ENCODE results near the gene TMEM100.

The TMEM100 gene

DNA sequence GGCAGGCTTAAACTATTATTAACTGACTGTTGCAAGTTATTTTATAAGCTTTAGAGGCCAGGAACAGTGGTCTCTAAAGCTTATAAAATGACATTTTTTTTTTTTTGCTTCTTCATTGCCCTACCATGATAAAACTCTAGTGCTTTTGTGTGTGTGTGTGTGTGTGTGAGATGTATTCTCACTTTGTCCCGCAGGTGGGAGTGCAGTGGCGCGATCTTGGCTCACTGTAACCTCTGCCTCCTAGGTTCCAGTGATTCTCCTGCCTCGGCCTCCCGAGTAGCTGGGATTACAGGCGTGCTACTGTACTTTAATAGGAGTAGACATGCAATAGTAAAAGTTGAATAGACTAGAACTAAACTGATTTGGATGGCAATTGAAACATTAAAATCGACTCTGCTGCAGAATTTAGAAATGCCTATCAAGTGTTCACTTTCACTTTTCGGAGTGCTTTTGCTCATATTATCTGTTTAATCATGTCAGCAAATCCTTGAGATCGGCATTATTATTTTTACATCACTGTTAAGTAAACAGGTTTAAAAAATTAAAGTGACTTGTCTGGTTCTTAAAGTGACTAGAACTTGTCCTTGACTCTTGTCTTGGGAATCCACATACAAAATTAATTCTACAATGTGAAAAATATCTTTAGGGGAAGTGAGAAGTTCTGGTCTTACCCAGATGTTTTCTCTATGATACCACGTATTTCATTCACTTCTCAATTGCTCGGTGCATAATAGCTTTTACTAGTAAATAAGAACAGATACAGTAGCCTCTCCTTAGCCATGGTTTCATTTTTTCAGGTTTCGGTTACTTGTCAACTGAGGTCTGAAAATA is 19.8 kb upstream of the TMEM100 start:
- DNase-seq, result no peak

DNA sequence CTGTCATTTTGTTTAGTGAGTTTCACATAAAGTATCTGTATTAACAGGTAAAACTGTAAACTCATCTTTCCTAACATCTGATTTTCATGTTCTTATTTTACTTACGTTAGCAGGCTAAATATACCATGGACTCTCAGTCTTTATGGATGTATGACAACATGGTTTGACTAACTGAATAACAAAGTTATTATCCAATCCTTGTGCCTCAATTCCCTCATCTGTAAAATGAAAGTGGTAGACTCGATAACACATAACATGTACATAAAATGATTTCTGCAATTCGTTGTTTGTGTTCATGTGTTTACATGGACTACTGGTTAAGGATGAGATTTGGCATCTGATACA is 18.7 kb upstream of the TMEM100 start:
- no peak for DNase-seq

DNA sequence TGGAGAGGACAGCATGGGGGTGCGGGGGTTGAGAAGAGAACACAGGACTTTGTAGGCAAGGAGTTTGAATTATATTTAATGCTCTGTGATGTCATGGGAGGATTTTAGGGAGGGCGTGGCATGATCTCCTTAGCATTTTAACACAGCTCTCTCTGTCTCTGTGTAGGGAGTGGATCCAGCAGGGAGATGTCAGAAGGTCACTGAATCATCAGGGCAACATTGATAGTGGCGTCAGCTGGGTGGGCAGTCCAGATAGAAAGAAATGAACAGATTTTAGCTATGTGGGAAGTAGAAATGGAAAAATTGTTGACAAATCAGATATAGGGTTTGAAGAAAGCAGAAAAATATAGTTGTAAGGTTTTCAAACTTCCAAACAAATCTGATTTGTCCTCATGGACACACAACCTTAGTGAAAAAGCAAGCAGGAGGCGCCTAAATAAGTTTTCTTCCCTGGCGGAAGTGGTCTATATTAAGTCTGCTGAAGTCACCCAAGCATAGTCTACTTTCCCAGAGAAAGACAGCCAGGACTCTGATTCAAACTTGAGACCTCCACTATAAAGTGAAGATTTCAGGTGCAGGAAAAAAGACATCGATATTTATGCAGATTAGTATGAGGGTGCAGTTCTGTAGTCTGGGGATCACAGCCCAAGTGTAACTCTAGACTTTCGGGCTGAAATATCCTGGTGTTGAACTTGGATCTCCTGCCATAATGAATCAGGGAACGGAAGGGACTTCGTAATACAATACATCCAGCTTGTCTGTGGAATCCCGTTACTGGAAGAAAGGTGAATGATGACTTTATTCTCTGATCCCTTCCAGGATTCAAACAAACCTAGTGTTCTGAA is 18.1 kb upstream of the TMEM100 start:
- DNase-seq, result no peak

DNA sequence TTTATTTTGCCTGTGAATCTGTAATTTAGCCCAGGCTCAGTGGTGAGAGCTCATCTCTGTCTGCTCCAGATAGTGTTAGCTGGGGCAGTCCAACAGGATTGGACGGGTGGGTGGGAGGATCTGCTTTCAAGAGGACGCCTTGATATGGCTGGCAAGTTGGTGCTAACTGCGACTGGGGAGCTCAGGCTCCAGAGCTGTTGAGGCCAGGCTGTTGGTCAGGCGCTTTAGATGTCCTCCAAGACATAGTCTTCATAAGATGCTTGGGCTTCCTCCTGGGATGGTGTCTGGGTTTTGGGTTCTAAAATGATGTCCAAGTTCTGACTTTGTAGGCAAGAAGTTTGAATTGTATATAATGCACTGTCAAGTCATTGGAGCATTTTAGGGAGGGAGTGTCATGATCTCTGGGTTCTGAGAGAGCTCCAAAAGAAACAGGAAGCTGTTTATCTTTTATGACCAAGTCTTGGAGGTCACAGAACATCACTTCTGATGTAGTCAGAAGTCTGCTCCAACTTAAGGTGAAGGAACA is 15.4 kb upstream of the TMEM100 start:
- DNase-seq, result no peak

DNA sequence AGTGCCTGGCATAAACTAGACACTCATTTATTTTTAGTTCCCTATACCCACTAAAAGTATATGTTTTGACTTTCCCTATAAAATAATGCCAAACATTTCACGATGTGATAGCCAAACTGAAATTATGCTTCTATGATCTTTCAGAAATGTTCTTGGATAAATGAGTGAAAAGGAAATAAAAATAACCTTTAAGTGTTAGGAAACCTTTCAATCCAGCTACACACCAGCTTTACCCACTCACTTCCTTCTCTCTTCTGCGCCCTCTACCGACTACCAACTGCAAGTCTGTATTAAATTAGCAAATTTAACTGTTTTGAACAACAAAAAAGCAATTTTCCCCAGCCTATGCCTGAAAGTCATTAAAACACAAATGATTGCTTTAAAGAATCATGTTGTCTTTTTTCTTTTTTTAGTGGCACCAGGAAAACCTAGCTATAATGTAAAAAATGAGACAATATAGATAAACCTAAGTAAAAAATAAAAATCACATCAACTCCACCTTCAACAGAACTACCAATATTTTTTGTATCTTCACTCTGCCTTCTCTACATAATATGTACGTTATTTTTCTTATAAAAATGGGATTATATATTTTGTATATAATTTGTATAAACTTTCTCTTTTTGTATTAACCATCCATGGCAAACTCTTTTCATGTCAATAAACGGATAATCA is 13.2 kb upstream of the TMEM100 start:
- no peak for DNase-seq

DNA sequence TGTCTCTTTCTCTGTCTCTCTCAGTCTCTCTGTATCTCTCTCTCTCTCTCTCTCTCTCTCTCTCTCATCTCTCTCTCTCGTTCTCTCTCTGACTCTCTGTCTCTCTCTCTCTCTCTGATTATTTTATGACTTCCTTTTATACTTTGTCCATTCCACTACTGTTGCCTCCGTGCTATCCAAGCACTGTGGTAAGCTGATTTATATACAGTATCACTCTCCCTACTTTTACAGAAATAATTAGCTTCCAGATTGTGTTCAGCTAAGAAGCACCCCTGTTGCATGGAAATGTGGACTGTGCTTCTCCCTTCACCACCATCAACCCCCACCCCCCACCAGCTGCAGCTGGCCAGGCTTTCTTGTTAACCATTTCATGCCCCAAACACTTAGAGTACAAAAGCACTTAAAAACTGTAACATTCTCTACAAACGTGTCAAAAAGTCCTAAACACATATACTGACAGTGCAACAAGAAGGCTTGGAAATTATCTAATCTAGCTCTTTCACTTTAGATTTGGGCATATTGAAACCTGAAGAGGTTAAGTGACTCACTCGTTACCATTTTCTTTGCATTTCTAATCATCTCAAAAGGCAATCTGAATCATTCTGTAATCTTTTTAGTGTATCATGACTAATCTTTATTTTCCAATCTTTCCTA is 11.6 kb upstream of the TMEM100 start:
- DNase-seq, result no peak

DNA sequence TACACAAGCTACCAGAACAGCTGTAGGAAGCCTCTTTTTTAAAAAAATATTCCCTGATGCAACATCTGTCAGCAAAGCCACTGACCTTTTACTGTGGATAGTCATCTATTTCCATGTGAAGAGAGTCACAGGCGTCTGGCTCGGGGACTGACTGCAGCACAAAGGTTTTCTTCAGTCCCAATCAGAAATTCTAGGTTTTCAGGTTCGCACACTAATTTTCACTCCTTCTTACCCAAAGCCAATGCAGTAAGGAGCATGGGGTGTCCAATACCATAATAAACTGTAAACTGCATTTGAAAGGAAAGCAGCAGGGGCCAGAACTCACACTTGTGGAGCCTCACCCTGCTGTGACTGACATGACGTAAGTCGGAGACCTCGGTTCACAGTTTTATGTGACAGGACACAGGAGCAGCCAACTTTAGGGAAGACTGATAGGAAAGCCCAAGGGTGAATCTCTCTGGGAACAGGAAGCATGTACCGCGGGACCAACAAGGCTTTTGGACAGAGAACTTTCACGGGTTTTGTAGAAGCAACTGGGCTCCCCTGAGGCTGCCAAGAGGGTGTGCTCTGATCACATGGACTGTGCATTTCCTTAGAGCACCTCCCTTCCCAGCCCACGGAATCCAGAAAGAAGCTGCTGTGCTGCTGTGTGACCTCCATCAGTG is 9.1 kb upstream of the TMEM100 start:
- DNase-seq, result no peak

DNA sequence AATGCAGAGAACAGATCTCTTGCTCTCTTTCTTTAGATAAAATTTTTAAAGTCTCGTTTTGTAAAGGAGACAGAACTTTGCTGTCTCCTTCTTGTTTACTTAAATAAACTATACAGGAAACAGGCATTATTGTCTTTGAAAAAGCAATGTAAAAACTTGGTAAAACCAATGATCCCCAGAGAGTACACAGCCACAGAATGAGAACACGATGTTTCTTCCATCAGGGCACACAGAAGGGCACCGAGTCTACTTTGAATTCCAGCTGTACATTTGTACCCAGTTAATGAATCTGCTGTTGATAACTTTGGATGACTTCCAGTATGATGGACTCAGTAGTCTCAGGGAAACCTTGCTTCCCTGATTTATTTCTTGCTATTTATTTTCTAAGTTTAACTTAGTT is 8.1 kb upstream of the TMEM100 start:
- no peak for DNase-seq

DNA sequence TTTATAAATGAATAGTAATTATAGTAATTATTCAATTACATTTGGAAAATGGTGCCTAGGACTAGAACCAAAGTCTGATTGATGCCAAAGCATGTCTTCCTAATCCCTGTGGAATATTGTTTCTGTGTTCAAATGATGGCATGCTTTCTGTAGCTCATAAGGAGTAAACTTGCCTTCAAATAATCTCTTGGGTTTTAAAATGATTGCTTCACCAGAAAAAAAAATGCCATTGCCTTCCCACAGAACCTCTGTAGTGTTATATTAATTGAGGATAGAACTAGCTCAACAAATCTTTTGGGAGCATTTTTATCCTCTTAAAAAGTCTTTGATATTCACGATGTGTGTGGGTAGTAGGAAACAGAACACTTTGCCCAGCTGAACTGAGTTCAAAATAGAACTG is 7.7 kb upstream of the TMEM100 start:
- no peak for DNase-seq

DNA sequence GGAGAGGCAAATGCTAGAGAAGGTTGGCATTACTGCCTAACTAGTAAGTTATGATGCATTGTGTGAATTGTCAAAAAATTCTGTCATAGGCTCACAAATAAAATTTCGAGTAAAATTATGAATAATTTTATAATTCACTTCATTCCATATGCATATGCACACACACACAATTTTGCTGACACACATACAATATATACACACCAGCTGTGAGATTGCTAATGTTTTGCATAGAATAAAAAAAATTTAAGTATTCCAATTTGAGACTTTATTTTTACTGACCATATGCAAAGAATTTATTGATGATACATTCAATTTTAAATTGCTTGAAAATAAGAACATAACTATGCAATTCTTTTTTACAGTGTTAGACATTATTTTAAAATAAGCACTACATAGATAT is 6.8 kb upstream of the TMEM100 start:
- no peak for DNase-seq

DNA sequence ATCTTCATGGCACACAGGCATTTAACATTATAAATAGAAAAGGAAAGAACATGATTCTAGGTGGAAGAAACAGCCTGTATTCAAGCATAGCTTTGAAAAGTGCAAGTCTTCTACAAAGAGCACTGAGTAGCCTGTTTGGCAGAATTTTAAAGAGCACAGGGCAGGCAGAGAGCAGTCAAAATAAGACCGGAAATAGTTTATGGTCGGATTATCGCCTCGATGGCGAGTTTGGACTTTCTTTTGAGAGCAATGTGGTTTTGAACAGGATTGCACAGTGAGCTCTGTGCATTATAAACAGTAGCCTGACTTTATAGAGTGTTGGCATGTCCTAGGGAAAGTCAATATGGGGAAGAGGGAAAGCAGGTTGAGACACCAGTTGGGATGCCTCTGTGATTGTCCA is 6.2 kb upstream of the TMEM100 start:
- no peak for DNase-seq

DNA sequence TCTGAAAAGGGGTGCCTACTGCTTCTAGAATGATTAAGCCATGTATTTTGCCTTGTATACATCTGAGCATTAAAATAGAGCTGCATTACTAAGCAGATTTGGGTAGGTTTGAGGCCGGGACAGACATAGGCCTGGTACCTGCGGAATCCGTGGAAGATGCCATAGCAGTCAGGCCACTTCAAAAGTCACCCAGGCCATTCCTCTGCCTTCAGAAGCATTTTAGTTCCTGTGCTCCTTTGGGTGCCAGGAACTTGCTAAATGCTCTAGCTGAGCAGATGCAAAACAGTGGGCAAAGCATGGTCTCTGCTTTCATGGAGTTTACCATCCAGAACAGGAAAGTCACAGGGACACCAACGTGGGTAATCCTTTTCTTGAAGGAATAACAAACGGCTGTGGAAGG is 5.7 kb upstream of the TMEM100 start:
- DNase-seq, result no peak

DNA sequence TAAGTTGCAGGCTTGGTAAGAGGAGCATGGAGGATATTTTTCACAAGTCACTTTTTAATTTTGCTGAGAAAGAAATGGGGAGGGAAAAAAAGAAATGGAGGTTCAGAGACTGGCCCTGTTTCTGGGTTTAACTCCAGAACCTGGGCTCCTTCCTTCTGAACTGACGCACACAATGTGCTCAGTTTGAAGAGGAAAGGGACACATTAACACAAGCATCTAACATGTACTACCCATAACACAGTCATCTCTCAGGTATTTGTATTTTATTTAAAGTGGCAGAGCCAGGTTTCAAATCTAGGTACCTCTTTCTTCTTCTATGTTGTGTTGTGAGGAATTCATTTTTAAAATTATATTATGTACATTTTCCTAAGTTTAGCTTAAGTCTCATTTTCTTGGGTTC is 5.3 kb upstream of the TMEM100 start:
- DNase-seq, result no peak

DNA sequence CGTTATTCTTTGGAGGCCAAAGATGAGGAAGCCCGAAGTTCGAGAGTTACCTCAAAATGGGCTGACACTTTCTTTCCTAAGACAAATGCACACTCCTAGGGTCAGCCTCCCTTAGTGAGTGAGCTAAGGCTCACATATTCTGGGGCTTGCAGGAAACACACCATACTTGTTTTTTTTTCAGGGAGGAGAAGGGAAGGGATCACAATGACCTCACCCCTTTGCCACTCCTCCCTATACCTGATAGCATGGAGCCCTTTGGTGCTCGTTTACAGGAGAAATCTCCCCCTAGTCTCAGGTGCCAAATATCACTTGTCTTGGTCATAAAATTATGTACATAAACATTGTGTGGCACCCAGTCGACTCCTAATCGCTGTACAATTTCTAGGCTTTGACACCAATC is 4.6 kb upstream of the TMEM100 start:
- no peak for DNase-seq

DNA sequence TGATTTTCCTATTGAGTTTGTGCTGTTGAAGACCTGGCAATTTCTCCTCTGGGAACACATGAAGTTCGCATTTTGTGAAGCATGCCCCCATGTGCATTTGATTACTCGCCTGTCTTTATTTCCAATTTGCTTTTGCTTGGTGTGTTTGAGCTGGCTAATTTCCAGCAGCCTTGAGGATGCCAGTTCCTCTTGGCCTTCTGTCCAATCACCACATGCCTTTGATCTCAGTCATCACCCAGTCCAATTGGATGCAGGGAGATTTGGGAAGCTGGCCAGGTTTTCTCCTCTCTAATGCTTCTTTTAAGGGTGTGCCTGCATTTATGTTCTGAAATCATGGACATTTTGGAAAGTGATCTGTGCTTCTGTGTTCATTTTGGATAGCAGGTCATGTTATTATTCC is 3.8 kb upstream of the TMEM100 start:
- no peak for DNase-seq

DNA sequence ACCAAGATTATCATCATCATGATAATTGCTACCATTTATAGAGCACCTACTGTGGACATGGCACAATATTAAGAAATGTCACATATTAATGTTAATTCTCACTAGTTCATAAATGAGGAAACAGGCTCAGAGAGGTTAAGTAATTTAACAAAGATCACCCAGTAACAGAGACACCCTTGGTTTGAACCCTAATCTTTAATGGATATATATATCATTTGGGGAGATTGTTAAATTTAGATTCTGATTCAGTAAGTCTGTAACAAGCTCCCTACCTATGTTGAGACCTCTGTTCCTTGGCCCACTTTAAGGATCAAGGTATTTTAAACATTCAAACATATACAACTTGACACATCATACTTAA is 804 bp upstream of the TMEM100 start:
- no peak for DNase-seq

DNA sequence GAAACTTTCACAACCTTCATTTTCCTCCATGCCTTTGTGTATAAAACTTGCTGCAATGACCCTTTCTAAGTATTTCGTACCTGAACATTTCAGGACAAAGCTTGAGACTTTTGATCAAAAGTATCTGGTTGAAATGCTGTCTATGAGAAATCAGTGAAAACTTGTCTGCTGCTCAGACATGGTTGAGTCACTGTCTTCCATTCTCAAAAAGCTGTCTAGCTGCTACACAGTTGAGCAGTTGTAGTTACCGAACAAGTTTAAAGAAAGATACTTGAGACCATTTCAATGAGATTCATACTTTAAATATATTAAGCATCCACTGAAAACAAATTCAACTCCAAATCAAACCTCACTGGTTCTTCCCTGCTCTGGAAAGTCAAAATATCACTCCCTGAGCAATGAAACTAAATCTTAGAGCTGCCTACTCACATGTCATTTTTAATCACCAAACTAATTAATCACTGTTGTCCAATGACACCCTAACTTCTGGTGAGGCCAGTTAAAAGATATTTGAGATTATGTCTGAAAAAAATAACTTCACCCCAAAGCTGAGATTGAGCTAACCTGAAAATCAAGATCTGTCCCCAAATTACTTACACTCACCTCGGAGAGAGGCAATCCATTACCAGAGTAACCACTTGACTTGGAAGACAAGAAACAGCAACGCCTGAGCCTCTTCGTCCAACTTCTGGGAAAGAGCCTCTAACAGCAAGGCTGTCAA is 488 bp downstream of the TMEM100 start:
- no peak for DNase-seq

DNA sequence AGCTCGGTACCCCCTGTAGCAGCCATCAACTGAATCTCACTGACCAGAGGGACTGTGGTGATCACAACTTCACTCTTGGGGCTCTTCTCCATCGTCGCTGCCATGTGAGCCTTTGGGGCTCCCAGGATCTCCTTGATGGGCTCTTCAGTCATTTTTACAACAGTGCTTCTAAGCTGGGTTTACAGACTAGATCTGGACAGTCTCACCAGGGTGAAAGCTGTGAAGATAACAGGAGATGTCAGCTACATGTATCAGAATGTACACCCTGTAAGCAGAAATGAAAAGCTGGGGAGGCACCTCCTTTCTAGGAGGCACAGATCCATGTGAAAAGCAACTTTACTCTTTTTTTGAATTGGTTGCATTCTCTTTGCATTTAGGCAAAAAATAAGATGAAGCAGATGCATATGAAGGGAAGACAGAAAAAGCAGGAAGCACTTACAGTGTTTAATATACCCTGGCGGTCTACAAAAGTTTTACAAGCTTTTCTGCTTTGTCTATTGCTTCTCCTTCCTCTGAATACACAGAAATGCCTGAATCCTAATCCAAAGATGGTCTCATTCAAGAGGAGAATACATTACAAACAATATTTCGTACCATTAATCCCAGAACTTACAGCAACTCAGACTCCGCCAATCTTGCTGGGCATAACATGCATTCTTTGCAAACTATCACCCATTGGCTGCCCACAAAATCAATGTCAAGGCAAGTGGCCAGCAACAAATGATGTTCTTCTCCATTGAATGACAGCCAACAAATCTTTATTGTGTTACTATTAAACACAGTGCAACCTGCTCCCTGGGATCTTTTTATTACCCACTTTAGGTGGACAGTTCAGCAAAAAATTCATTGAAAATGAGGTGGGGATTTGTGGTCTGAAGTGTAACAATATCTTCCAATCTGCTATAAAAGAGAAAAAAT is 1.5 kb downstream of the TMEM100 start:
- DNase-seq, result no peak

DNA sequence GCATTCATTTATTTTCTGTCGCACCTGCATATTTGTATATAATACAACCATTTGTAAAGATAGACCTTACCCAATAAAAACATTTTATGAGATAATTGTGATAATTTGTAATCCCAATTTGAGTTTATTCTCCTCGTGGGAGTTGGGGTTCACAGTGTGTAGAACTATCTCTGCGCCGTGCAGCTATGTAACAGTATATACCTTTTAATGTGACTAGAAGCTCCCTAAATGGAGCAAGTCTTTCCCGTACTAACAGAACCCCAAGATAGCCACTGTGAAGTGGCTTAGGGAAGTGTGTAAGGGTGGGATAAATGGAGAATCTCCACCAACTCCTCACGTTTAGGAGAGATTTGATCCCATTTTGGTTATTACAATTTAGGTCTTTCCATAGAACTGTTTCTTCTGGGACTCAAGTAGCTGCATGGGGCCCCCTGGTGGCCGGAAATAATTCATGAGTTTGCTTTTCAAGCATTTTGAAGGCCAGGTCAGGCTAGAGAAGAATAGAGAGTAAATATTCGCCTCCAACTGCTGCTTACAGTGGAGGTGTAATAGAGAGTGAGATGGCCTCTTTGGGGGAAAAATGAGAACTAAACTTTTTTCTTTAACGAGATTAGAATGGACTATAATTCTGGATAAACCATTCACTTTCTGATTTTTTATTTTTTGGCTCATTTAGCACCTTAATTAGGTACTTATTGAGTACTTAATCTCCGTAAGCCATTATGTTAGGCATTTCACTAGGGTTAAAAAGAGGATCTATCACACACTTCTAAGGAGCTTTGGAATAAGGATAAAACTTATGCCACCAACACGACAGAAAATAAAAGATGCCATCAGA is 4.5 kb downstream of the TMEM100 start:
- DNase-seq, result peak; percentile 66

DNA sequence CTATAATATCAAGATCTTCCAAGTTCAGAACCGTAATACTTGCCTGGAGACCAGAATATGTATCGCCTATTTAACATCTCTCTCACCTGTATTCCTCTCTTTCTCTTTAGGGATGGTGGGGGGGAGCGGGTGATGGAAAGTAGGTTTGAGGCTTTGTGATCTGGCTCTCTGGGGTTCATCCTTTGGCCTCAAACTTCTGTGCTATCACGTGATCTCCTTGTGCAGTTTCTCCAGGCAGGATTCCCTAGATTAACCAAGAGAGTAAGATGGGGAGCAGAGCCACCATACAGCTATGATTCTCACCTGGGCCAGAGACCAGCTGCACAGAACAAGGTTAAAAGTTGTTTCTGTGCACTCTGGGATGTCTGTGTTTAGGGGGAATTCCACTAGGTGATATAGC is 5.2 kb downstream of the TMEM100 start:
- no peak for DNase-seq
